ENCODE results near the gene NAT10.

The NAT10 gene

DNA sequence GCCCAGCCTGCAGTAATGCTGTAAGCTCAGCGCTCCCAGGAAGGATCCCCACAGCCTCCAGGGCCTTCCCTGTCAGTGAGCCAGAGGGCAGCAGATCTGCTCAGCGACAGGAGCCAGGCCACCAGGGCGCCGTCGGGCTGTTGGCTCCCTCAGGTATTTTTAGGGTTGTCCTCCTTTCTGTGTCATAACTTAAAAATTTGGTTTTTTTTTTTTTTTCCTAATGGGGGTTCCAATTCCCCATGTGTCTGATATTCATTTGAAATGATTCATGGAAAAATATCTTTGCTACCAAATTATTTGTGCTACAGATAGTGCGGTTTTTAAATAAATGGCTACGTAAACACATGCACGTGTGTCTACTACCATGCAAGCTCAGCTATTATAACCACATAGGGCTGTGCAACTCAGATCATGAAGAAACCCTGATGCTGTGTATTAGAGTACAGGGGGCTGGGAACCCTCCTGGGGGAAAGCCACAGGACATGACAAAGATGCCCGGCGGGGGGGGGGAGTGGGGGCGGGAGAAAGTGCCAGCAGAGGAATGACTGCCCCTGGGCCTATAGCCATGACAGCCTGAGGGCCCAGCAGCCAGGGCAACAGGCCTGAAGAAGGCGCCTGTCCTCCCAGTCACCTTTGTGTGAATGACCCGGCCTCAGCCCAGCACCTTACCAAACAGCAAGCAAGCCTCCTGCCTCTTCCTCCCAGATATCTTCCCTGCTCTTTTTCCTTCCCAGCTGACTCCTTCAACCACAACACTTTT is 89.3 kb downstream of the NAT10 start:
- Mint-ChIP-seq H3K4me1 (peaks cover 12% of the 10 kb centered on the region), H3K36me3 (ENCODE audit: insufficient read depth) (peaks cover 2% of the 10 kb centered on the region), H3K27me3 (no peaks in the 10 kb centered on the region), H3K4me3 (no peak overlapping the region), H3K27ac (ENCODE audit: low read depth) (no peak overlapping the region), H3K9me3 (no peaks in the 10 kb centered on the region)
- ATAC-seq (replicated peaks; ENCODE audit: extremely low read depth, poor library complexity, severe bottlenecking): no peak
- DNase-seq (ENCODE audit: low spot score in 2 of 2): no peak

All from central memory CD8-positive, alpha-beta T cell (primary cell).